PC-3 (cell line): Measurements from ENCODE around the gene SEMA5A. TPM values are rescaled to one million over a fixed set of nuclear protein-coding genes. Genes with fewer than 3 reads are reported as not detected.
A peak's percentile ranks its signal among the peaks of the same experiment; 100 is the strongest.

Source experiments
- ATAC-seq: fragments of 200-7000 bp; cut with Tn5 transposase; 2 replicates; pipeline ENCODE4 v1.9.1; 2020; ENCODE audit warnings: mild to moderate bottlenecking, moderate library complexity
- BruUV-seq: library from RNA; stranded (reverse); fragments of 400-500 nt; replicated peaks from 2 replicates; lab custom pipeline; 2021; lab: Mats Ljungman, UMichigan
- CTCF ChIA-PET: fragments of 300-600 bp; sonication (Branson Sonifier 250); formaldehyde crosslinking; loops from one replicate; lab custom pipeline; 2022; ENCODE audit warnings: antibody characterized with exemption; lab: Charles Lee
- POLR2A ChIA-PET: fragments of 300-600 bp; sonication (Branson Sonifier 250); formaldehyde crosslinking; loops from one replicate; lab custom pipeline; 2022; ENCODE audit warnings: antibody characterized with exemption; ENCODE audit not compliant: unreplicated experiment; lab: Charles Lee
- DNase-seq: peaks from one replicate; pipeline ENCODE4 v3.0.0-alpha.2; 2015
- H2AFZ ChIP-seq: fragments of 300-600 bp; sonication (generic); 2 replicates; pipeline ENCODE4 v1.6.0; 2016; ENCODE audit warnings: antibody characterized with exemption, low read length
- H3F3A ChIP-seq: fragments of 300-600 bp; sonication (generic); one replicate; pipeline ENCODE4 v1.6.0; 2017; ENCODE audit warnings: antibody characterized with exemption, low read length, control low read depth, mild to moderate bottlenecking; ENCODE audit not compliant: unreplicated experiment
- H3K27ac ChIP-seq: fragments of 300-600 bp; sonication (generic); 2 replicates; pipeline ENCODE4 v1.5.1; 2016; ENCODE audit warnings: mild to moderate bottlenecking, low read length
- H3K27me3 ChIP-seq: fragments of 300-600 bp; sonication (generic); 2 replicates; pipeline ENCODE4 v1.6.1; 2016; ENCODE audit warnings: low read length, mixed read lengths
- H3K36me3 ChIP-seq: fragments of 300-600 bp; sonication (generic); 2 replicates; pipeline ENCODE4 v1.6.1; 2016; ENCODE audit warnings: low read depth, mixed run types, low read length, mixed read lengths
- H3K4me1 ChIP-seq: fragments of 300-600 bp; sonication (generic); 2 replicates; pipeline ENCODE4 v1.5.1; 2016; ENCODE audit warnings: low read length; ENCODE audit not compliant: insufficient read depth
- H3K4me2 ChIP-seq: fragments of 300-600 bp; sonication (generic); 2 replicates; pipeline ENCODE4 v1.6.0; 2016; ENCODE audit warnings: low read length
- H3K4me3 ChIP-seq: fragments of 300-600 bp; sonication (generic); 2 replicates; pipeline ENCODE4 v1.5.1; 2016; ENCODE audit warnings: mild to moderate bottlenecking, low read length, mixed read lengths
- H3K79me2 ChIP-seq: fragments of 300-600 bp; sonication (generic); 2 replicates; pipeline ENCODE4 v1.6.1; 2017; ENCODE audit warnings: low read length, mixed read lengths
- H3K9ac ChIP-seq: fragments of 300-600 bp; sonication (generic); 2 replicates; pipeline ENCODE4 v1.6.0; 2016; ENCODE audit warnings: mild to moderate bottlenecking, low read length
- H3K9me2 ChIP-seq: fragments of 300-600 bp; sonication (generic); replicated peaks from 2 replicates; pipeline ENCODE4 v1.6.1; 2016; ENCODE audit warnings: mixed run types, low read length, mixed read lengths
- H3K9me3 ChIP-seq: fragments of 300-600 bp; sonication (generic); 2 replicates; pipeline ENCODE4 v1.6.1; 2016; ENCODE audit warnings: low read length, mixed read lengths
- H4K20me1 ChIP-seq: fragments of 300-600 bp; sonication (generic); 2 replicates; pipeline ENCODE4 v1.6.1; 2016; ENCODE audit warnings: low read length, mixed read lengths
- EZH2 ChIP-seq: fragments of 300-600 bp; sonication (generic); IDR thresholded peaks from one replicate; pipeline ENCODE4 v1.6.1; 2017; ENCODE audit warnings: antibody characterized with exemption, mild to moderate bottlenecking, low read length; ENCODE audit not compliant: unreplicated experiment
- EZH2phosphoT487 ChIP-seq: fragments of 300-600 bp; sonication (generic); IDR thresholded peaks from 2 replicates; pipeline ENCODE4 v1.6.1; 2018; ENCODE audit warnings: mild to moderate bottlenecking, antibody characterized with exemption, low read length, borderline replicate concordance
- intact Hi-C: fragments of 100-400 bp; cut with micrococcal nuclease; formaldehyde crosslinking; loops from 2 replicates; pipeline ENCODE4 v1.9.0; 2023
- total RNA-seq: library from RNA; depleted of rRNA; stranded (reverse); fragments of >200 nt; gene quantifications from 2 replicates; pipeline ENCODE4 v1.2.3, GENCODE V29; 2014
- TF ChIP-seq, protein P1 (sequence below): fragments of 300-600 bp; sonication (generic); conservative IDR thresholded peaks from 2 replicates; pipeline ENCODE4 v1.5.1; 2017; ENCODE audit warnings: antibody characterized with exemption, low read depth, mild to moderate bottlenecking, low read length

SEMA5A gene
- total RNA-seq, 1 experiment from 2014 or later: 4.4 TPM

- no peak for TF ChIP-seq EZH2phosphoT487
- TF ChIP-seq EZH2: no peak
- TF ChIP-seq, protein P1, sequence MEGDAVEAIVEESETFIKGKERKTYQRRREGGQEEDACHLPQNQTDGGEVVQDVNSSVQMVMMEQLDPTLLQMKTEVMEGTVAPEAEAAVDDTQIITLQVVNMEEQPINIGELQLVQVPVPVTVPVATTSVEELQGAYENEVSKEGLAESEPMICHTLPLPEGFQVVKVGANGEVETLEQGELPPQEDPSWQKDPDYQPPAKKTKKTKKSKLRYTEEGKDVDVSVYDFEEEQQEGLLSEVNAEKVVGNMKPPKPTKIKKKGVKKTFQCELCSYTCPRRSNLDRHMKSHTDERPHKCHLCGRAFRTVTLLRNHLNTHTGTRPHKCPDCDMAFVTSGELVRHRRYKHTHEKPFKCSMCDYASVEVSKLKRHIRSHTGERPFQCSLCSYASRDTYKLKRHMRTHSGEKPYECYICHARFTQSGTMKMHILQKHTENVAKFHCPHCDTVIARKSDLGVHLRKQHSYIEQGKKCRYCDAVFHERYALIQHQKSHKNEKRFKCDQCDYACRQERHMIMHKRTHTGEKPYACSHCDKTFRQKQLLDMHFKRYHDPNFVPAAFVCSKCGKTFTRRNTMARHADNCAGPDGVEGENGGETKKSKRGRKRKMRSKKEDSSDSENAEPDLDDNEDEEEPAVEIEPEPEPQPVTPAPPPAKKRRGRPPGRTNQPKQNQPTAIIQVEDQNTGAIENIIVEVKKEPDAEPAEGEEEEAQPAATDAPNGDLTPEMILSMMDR: no peak
- no peak overlapping the region for H3K4me3 ChIP-seq
- no peak overlapping the region for H3K9ac ChIP-seq
- intact Hi-C loops: no loop called here
- ChIA-PET CTCF (no interaction called here), POLR2A (no interaction called here)
- H3F3A ChIP-seq: no peaks in the 10 kb centered on the region
- DNase-seq (peak; percentile 95), ATAC-seq (peak; percentile 95)
- H3K79me2 ChIP-seq: no peaks in the 10 kb centered on the region
- H2AFZ ChIP-seq: no peak overlapping the region
- H4K20me1 ChIP-seq: no peaks in the 10 kb centered on the region
- H3K36me3 ChIP-seq: no peaks in the 10 kb centered on the region
- peak overlapping the region; percentile 13; the same call in 1 of the 2 replicates for H3K27ac ChIP-seq
- BruUV-seq: no TSS peak
- H3K27me3 ChIP-seq: no peaks in the 10 kb centered on the region
- peaks cover 21% of the 10 kb centered on the region for H3K4me1 ChIP-seq
- H3K9me3 ChIP-seq: no peaks in the 10 kb centered on the region
- no peaks in the 10 kb centered on the region for H3K9me2 ChIP-seq
- H3K4me2 ChIP-seq: peak overlapping the region; percentile 24
Observed at GRCh38 chr5:9523090-9523823, 22.6 kb downstream of the SEMA5A start.

- Histone ChIP-seq H3K9me3 (no peaks in the 10 kb centered on the region), H3F3A (no peaks in the 10 kb centered on the region), H3K27me3 (no peaks in the 10 kb centered on the region), H3K9ac (no peak overlapping the region), H3K27ac (no peak overlapping the region), H3K36me3 (no peaks in the 10 kb centered on the region), H3K4me1 (peaks cover 15% of the 10 kb centered on the region), H3K4me3 (no peak overlapping the region), H3K79me2 (no peaks in the 10 kb centered on the region), H2AFZ (no peak overlapping the region), H3K9me2 (no peaks in the 10 kb centered on the region), H3K4me2 (no peak overlapping the region), H4K20me1 (no peaks in the 10 kb centered on the region)
- no TSS peak for BruUV-seq
- TF ChIP-seq EZH2 (no peak), EZH2phosphoT487 (no peak)
- TF ChIP-seq, protein P1: no peak
- intact Hi-C loops: no loop called here
- ChIA-PET POLR2A (no interaction called here), CTCF (no interaction called here)
- no peak for ATAC-seq
- no peak for DNase-seq
Observed at GRCh38 chr5:9519537-9519936, 26.3 kb downstream of the SEMA5A start.

DNA sequence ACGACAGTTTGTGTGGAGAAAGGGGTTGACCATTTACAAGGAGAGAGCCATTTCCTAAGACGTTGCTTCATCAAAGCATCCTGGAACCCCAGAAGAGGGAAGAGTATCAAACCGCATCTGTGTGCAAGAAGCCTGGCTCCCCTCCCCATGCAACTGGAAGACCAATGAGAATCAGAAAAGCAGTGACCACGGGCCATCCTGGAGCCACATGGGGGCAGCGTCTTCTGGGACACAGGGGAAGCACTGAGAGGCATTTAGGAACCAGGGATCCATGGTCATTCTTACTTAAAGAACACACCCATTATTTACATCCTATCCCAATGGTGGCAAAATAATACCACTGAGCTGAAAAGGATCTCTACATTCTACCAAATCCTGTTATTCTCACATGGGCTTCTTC, 29.3 kb downstream of the SEMA5A start:
- TF ChIP-seq EZH2 (no peak), EZH2phosphoT487 (no peak)
- TF ChIP-seq, protein P1: peak; percentile 60
- no peak overlapping the region for H3K4me2 ChIP-seq
- H3K9me2 ChIP-seq: no peaks in the 10 kb centered on the region
- no TSS peak for BruUV-seq
- ChIA-PET CTCF (no interaction called here), POLR2A (no interaction called here)
- ATAC-seq (no peak), DNase-seq (peak; percentile 40)
- H3K4me1 ChIP-seq: no peaks in the 10 kb centered on the region
- H3K4me3 ChIP-seq: no peak overlapping the region
- no peak overlapping the region for H3K27ac ChIP-seq
- no peaks in the 10 kb centered on the region for H4K20me1 ChIP-seq
- no peaks in the 10 kb centered on the region for H3K27me3 ChIP-seq
- no peaks in the 10 kb centered on the region for H3K36me3 ChIP-seq
- no peaks in the 10 kb centered on the region for H3K79me2 ChIP-seq
- intact Hi-C loops: no loop called here
- no peak overlapping the region for H2AFZ ChIP-seq
- no peaks in the 10 kb centered on the region for H3K9me3 ChIP-seq
- no peak overlapping the region for H3K9ac ChIP-seq
- H3F3A ChIP-seq: no peaks in the 10 kb centered on the region
